ENCODE results near the gene PTPRD.

Gene PTPRD

GRCh38 chr9:8812888-8813287 lies 1799.9 kb downstream of the PTPRD start:
- no peak for DNase-seq

- DNase-seq = no peak
Measured at GRCh38 chr9:8809741-8810140, 1803.1 kb downstream of the PTPRD start.

- DNase-seq = no peak
Measured at GRCh38 chr9:8806150-8806549, 1806.7 kb downstream of the PTPRD start.

GRCh38 chr9:8804613-8805012 lies 1808.2 kb downstream of the PTPRD start:
- DNase-seq = no peak

GRCh38 chr9:8802242-8802641 lies 1810.6 kb downstream of the PTPRD start:
- DNase-seq = no peak

- DNase-seq = no peak
Measured at GRCh38 chr9:8800196-8800595, 1812.6 kb downstream of the PTPRD start.

- DNase-seq = no peak
Measured at GRCh38 chr9:8799615-8800014, 1813.2 kb downstream of the PTPRD start.

GRCh38 chr9:8799206-8799605 lies 1813.6 kb downstream of the PTPRD start:
- DNase-seq = no peak

GRCh38 chr9:8784838-8785237 lies 1828.0 kb downstream of the PTPRD start:
- DNase-seq = no peak

GRCh38 chr9:8783941-8784340 lies 1828.9 kb downstream of the PTPRD start:
- DNase-seq = no peak

- DNase-seq = no peak
Measured at GRCh38 chr9:8782237-8782636, 1830.6 kb downstream of the PTPRD start.

GRCh38 chr9:8781458-8781857 lies 1831.3 kb downstream of the PTPRD start:
- no peak for DNase-seq

- no peak for DNase-seq
Measured at GRCh38 chr9:8780386-8780785, 1832.4 kb downstream of the PTPRD start.

GRCh38 chr9:8779478-8779877 lies 1833.3 kb downstream of the PTPRD start:
- DNase-seq = no peak

GRCh38 chr9:8778356-8778755 lies 1834.4 kb downstream of the PTPRD start:
- no peak for DNase-seq

GRCh38 chr9:8772302-8772701 lies 1840.5 kb downstream of the PTPRD start:
- DNase-seq = no peak

GRCh38 chr9:8769153-8769552 lies 1843.6 kb downstream of the PTPRD start:
- no peak for DNase-seq

- DNase-seq = no peak
Measured at GRCh38 chr9:8766096-8766495, 1846.7 kb downstream of the PTPRD start.

- DNase-seq = no peak
Measured at GRCh38 chr9:8764051-8764450, 1848.8 kb downstream of the PTPRD start.

- no peak for DNase-seq
Measured at GRCh38 chr9:8762479-8763085, 1850.2 kb downstream of the PTPRD start.

- DNase-seq = peak in 1 of 2 donors; percentile 52
Measured at GRCh38 chr9:8760000-8760767, 1852.6 kb downstream of the PTPRD start.

- no peak for DNase-seq
Measured at GRCh38 chr9:8757881-8758280, 1854.9 kb downstream of the PTPRD start.

- no peak for DNase-seq
Measured at GRCh38 chr9:8754751-8755150, 1858.1 kb downstream of the PTPRD start.

- no peak for DNase-seq
Measured at GRCh38 chr9:8751406-8751930, 1861.3 kb downstream of the PTPRD start.
